C1 segment of cervical spinal cord (tissue), 14 donors: ENCODE measurements around the gene SERPINB8.
"Not testable (repeated sequence)": the region's sequence is repeated elsewhere in the genome, so short reads cannot be mapped to it uniquely, and the experiment has no call there.

Experiments used
- DNase-seq, 14 donors: peaks; one replicate each; lab custom pipeline; 2025; lab: John Stamatoyannopoulos, UW

Gene SERPINB8

GRCh38 chr18:63969942-63970808 is at the start of gene SERPINB8:
Gene SERPINB8 (plus strand): TSS chr18:63970081. CDS start chr18:63978309, 8,228 bp downstream.
- peak; percentile 68 to 96 (median 88) for DNase-seq

- DNase-seq, result no peak
Observed at GRCh38 chr18:63922049-63922448, 47.8 kb upstream of the SERPINB8 start.

GRCh38 chr18:63924551-63924950 is 45.3 kb upstream of the SERPINB8 start:
- DNase-seq, result no peak

GRCh38 chr18:63928331-63928730 is 41.5 kb upstream of the SERPINB8 start:
- no peak for DNase-seq

- DNase-seq, result not testable (repeated sequence)
Observed at GRCh38 chr18:63929369-63929768, 40.5 kb upstream of the SERPINB8 start.

GRCh38 chr18:63930773-63931354 is 39.0 kb upstream of the SERPINB8 start:
- DNase-seq, result no peak

GRCh38 chr18:63936156-63936931 is 33.5 kb upstream of the SERPINB8 start:
- peak in 11 of 14 donors; percentile 16 to 73 (median 59) for DNase-seq

- no peak for DNase-seq
Observed at GRCh38 chr18:63936932-63937393, 32.9 kb upstream of the SERPINB8 start.

GRCh38 chr18:63940008-63940407 is 29.9 kb upstream of the SERPINB8 start:
- DNase-seq, result no peak

GRCh38 chr18:63940543-63941050 is 29.3 kb upstream of the SERPINB8 start:
- DNase-seq, result not testable (repeated sequence)

- no peak for DNase-seq
Observed at GRCh38 chr18:63947051-63947790, 22.7 kb upstream of the SERPINB8 start.

- peak in 12 of 14 donors; percentile 16 to 78 (median 54) for DNase-seq
Observed at GRCh38 chr18:63949068-63949737, 20.7 kb upstream of the SERPINB8 start, which contains the start of gene HMSD. Gene HMSD (plus strand): TSS chr18:63949301. CDS start chr18:63953456, 4,155 bp downstream.

- no peak for DNase-seq
Observed at GRCh38 chr18:63951302-63951705, 18.6 kb upstream of the SERPINB8 start.

GRCh38 chr18:63953811-63954210 is 16.1 kb upstream of the SERPINB8 start:
- DNase-seq, result peak in 1 of 14 donors; percentile 3

GRCh38 chr18:63956755-63957154 is 13.1 kb upstream of the SERPINB8 start:
- DNase-seq, result no peak

- no peak for DNase-seq
Observed at GRCh38 chr18:63960891-63961290, 9.0 kb upstream of the SERPINB8 start.

- DNase-seq, result no peak
Observed at GRCh38 chr18:63961435-63961980, 8.4 kb upstream of the SERPINB8 start.

- DNase-seq, result no peak
Observed at GRCh38 chr18:63962137-63962536, 7.7 kb upstream of the SERPINB8 start.

GRCh38 chr18:63963615-63964256 is 6.1 kb upstream of the SERPINB8 start:
- peak in 3 of 14 donors; percentile 2 to 28 (median 12) for DNase-seq
